Pulmonary artery endothelial cell (primary cell): ENCODE measurements around the gene SLC12A1. TPM values are rescaled to one million over a fixed set of nuclear protein-coding genes. Genes with fewer than 3 reads are reported as not detected.
"Not testable (repeated sequence)": the region's sequence is repeated elsewhere in the genome, so short reads cannot be mapped to it uniquely, and the experiment has no call there.

Experiments used
- DNase-seq: peaks from one replicate; pipeline ENCODE4 v3.0.0-alpha.2; 2011; ENCODE audit warnings: low read depth, low spot score
- total RNA-seq: library from RNA; depleted of rRNA; stranded (reverse); fragments of >200 nt; gene quantifications from 2 replicates; pipeline ENCODE4 v1.2.3, GENCODE V29; 2014

Gene SLC12A1
- total RNA-seq, 1 donor from 2014 or later, result not detected

DNA sequence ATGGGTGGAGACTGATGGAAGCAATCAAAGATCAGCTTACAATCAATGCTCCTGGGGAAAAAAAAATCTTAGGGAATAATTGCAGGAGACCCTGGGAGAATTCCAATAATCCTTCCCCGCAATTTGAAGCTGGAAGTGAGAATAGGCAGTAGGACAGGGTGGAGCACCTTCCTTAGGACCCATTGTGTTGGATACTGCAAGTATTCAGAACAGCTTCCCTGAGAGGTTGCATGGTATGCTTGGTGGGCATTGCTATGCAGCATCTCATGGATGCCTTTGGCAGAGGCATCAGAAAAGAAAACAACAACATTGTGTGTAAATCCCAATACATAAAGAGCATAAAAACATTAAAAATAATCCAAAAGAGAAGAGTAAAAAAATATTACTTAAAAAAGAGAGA is 100.5 kb downstream of the SLC12A1 start:
- no peak for DNase-seq

DNA sequence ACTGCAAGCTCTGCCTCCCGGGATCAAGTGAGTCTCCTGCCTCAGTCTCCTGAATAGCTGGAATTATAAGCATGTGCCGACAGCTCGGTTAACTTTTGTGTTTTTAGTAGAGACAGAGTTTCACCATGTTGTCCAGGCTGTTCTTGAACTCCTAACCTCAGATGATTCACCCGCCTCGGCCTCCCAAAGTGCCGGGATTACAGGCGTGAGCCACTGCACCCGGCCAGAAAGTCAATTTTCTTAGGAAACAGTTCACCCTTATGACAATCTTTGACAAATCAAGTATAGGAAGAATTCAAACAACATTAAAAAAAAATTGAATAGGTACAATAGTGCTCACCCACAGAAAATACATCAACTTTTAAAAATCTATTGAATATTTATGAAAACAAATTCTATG is 101.5 kb downstream of the SLC12A1 start:
- DNase-seq, result no peak

DNA sequence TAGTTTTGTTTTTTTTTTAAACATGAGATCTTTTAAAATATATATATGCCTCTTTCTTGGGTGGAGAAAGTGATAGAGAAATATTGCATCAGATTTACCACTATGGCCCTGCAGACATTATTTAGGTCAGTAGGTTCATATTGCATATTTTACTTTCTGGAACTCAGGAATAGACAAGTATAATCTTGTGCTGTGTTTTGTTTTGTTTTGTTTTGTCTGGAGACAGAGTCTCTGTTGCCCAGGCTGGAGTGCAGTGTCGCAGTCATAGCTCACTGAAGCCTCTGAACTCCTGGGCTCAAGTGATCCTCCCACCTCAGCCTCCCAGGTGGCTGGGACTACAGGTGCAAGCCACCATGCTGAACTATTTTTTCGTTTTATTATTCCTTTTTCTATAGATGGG is 103.6 kb downstream of the SLC12A1 start:
- no peak for DNase-seq

DNA sequence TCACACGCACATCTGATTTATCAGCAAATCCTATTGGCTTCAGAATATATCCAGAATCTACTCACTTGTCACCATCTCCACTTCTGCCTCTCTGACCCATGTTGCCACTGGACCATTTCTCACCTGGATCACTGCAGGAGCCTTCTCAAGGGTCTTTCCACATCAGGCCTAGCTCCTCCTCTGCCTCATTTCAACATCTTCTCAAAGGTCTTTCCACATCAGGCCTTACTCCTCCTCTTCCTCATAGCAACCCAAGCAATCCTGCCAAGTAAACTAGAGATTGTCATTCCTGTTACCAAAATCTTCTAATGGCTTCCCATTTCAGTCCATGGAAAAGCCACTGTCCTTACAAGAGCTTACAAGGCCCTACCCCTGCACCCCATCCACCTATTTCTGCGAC is 107.1 kb downstream of the SLC12A1 start:
- DNase-seq, result no peak

DNA sequence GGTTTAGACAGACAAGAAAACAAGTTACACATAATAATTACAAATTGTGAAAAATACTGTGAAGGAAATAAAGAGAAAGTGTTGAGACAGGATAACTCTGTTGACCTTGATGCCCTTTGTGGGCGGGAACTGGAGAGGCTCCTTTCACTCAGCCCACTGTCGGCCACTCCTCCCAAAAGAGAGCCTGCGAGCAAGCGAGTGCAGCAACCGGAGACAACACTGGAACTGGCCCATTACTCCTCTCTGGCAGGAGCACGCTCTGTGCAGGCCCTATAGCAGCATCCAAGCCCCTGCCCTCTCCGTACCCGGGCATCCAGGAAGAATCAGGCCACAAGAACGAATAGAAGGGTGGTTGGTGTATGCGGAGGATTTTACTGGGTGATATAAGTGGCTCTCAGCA is 108.9 kb downstream of the SLC12A1 start:
- no peak for DNase-seq

DNA sequence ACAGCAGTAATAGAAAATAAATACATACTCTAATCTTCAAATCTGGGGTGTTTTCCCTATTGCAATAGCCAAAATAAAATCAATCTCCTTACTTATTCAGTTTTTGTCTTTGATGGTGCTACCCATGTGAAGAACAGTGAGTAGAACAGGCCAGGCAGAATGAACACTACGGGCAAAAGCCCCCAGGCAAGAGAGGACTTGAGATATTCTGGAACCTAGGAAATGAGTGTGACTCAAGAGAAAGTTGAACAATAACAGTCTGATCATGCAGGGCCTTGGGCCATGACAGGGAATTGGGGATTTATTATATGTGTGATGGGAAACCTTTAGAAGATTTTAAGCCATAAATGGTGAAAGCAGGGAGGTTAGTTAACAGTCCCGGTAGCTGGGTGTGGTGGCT is 111.1 kb downstream of the SLC12A1 start:
- no peak for DNase-seq

DNA sequence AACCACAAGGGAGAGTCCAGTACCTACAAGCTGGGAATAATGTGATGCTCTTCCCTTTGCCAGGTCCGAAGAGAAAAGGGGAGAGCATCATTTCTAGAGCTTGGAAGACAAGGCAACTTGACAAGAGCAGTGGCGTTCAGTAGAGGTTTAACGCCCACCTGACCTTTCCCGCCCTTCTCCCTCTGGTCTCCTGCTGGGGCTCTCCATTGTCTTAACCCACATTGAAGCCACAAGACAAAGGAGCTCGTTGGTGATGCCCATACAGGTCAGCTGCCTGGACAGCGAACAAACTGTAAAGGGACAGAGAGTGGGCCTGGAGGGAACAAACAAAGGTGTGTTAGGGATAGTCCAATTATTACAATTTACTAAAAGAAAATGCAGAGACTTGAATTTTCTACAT is 112.0 kb downstream of the SLC12A1 start:
- no peak for DNase-seq

DNA sequence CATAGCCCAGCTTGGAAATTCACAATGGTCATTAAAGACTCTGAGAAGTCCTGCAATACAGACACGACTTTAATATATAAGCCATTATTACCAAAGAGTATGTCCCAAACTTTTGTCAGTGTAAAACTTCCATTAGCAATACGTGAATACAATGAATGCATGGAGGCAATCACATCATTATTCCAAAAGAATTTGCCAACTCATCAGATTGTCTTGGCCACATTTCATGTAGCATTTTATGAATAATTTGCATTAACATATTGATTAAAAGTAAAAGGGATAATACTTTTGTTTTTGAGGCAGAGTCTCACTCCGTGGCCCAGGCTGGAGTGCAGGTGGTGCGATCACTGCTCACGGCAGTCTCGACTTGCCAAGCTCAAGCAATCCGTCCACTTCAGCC is 117.2 kb downstream of the SLC12A1 start:
- no peak for DNase-seq

DNA sequence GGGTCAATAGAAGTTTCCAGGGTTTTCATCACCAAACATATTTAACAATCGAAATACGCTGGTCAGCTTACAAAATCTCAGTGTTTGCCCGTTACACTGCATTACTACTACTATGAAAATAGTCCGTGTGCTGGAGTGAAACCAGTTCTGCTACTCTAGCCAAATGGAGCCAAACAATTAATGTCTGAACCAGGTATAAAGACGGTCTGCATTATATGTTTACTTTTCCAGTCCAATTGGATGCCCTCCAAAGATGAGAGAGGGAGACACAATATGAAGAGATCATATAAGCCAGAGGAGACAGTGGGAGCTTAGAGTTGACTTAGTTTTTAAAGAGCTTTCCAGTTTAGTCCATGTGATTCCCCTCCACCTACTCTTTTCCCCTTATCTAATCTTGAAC is 118.8 kb downstream of the SLC12A1 start:
- DNase-seq, result no peak

DNA sequence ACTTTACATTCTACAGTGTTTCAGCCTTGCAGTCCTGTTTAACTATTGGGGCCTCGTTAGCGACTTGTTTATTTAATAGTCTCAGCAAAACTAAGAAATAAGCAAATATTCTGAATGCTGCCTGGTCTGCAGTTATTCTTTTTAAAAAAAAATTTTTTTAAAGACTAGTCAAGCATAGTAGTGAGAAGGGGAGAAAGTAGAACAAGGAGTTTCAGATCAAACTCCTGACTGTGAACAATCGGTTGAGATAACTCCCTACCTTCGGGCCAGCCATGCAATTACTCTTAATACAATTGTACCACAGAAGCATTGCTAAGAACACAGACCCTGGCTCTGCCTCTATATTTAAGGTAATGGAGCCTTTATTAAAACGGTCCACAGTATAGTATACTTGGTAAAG is 119.3 kb downstream of the SLC12A1 start:
- no peak for DNase-seq

DNA sequence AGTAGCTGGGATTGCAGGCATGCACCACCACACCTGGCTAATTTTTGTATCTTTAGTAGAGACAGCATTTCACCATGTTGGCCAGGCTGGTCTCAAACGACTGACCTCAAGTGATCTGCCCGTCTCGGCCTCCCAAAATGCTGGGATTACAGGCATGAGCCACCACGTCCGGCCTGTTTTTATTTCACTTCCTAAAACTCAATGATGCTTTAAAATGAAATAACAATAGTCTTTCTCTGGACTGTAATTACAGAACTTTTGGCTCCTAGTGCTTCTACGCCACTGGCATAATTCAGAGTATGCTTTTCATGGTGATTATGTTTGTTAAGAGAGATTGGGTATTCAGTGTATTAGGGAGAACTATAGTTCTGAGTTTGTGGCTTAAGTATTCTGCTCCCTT is 120.1 kb downstream of the SLC12A1 start:
- not testable (repeated sequence) for DNase-seq

DNA sequence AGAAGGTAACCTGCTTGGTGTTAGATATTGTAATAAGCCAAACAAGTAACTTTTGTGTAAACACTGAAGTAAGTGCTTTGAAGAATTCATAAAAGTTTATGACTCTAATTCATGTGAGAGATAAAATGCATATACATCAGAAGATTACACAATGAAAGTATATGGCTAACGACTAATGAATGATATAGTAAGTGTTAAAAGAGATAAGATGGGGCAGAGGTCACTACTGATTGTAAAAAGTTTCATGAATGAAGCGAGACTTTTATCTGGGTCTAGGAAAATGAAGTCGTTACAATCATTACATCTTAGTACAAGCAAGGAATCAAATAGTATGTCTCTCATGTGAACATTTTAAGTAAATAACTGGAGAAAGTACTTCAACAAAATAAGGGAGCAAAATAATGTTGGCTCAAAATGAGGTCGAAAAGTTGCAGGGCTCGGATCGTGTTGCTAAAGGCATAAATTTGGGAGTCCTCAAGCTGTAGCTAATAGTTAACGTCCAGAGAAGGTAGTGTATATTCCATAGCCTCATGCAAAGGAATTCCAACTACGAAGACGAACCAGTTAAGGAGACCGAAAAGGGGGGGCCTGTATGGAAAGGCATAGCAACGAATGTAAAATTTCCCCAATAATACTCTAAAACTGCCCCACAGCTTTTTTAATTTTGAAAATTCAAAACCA is 124.1 kb downstream of the SLC12A1 start:
- DNase-seq, result no peak

DNA sequence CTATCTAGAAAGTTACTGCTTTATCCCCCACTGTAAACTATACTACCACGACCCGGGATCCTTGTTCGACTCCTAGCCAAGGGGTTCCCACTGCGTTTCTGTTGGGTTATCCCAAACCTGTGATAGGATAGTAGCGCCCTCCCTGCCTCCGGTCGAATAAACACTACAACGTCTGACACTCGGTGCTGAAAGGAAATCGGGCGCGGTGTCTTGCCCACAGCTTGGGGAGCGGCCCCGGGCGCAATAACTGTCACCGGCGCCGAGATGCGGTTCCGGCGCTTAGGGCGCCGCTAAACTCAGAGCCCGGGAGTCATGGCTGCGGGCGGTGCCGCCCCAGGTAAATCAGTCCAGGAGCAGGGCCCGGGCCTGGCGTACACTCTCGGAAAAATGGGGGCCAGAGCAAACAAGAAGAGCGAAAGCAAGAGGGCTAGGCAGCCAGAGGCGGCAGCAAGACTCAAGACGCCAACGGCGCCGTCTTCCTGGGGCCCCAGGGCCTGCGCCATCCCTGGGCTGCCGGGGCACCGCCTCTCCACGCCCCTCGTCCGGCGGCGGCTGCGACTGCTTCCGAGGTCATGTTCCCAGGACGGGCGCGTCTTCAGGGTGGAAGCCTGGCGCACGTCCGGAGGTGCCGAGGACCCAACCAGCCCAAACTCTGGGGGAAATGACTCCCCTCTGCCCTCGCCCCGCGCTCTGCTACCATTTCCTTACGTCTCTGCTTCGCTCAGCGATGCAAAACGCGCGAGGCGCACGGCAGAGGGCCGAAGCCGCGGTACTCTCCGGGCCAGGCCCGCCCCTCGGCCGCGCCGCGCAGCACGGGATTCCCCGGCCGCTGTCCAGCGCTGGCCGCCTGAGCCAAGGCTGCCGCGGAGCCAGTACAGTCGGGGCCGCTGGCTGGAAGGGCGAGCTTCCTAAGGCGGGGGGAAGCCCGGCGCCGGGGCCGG is 125.0 kb downstream of the SLC12A1 start, which contains the start of gene DUT:
Gene DUT (plus strand): TSS at position 575 of the 941 bp plus-strand sequence. CDS start 87 bp downstream, at position 662.
- DNase-seq, result peak; percentile 39

DNA sequence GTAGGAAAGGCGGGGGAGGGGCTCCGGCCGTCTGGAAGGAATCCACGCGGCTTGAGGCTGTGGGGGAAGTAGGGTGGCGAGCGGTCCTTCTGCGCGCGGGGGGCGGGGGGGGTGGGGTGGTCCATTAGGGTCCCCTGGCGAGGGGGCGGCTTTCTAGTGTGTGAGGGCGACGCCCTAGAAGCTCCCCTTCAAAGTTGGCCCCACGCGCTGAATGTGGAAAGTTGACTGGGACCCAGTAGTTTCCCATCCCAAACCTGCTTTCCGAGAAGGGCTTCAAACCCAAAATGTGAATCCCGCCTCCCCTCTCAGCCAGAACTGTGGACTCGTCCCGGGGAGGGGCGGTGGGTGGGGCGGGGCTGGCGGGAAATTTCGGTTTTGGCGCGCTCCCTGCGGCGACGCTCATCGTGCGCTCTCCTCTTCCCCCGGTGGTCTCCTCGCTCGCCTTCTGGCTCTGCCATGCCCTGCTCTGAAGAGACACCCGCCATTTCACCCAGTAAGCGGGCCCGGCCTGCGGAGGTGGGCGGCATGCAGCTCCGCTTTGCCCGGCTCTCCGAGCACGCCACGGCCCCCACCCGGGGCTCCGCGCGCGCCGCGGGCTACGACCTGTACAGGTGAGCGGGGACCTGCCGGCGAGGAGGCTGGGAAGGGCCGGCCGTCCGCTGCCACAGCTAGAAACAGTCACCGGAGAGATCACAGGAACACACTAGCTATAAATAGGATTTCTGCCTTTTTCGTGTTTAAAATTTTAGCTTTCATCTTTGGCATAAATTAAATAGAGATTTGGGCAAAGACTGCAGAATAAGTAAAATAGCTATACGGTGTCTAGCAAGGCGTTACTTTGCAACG is 125.9 kb downstream of the SLC12A1 start:
- no peak for DNase-seq

DNA sequence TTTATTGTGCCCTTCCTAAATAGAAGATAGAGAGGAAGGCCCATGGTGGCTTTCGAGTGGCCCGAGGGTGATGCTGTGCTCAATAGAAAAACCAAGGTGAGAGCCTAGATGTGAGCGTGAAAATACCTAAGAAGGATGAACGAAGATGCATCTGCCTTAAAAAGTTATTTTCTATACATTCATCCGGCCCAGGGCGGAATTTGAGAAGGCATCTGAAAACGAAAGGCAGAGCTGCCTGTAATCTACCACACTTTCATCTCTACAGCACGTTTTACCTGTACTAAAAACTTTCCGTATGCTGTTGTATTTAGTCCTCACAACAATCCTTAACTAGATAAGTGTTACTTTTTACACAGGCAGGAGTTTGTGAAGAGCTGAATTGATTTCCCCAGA is 126.5 kb downstream of the SLC12A1 start:
- DNase-seq, result no peak

DNA sequence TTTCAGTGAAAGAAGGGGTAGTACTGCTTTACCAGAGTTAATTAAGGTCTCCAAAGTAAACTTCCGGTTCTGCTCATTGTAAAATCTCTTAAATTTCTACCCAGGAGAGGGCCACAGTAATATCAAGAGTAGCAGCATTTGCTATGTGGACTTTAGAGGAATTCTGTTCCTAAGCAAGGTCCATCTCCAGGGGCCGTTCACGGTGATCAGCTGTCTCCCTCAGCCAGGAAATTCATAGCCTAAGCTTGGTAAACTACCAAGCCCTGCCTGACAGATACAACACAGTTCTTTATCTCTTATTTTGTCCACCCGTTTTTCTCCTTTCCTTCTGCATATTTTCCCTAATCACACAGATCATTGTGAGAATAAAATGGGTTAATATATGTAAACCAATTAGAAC is 127.4 kb downstream of the SLC12A1 start:
- no peak for DNase-seq

DNA sequence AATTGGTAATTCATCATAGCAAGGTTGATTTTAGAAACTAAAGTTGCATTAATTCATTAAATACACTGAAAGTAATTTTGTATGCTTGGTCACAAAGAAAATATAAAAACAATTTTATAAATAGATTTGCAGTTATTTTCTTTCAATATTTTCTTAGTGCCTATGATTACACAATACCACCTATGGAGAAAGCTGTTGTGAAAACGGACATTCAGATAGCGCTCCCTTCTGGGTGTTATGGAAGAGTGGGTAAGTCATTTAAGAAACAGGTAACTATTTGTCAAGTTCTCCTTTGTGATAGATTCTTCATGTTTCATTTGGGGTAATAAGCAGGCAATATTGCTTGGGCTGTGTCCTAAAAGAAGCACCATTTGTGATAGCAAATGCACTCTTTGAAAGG is 128.2 kb downstream of the SLC12A1 start:
- no peak for DNase-seq

DNA sequence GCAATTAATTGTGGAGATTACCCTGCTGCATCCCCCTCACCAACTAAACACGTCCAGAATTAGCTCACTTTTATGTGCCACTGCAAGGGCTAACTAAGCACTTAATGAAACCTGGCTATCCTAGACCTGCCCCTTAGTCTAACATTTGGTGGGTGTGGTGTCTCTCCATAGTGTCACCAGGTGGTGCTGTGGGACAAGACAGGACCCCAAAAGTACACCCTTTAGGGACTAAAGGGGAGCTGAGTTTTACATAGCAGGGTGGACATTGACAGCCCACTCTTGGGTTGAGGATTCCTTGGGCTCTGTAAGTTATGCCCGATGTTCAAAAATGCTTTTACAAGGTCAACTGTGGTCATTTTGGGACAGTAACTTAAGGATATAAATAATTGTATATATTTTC is 130.8 kb downstream of the SLC12A1 start:
- no peak for DNase-seq

DNA sequence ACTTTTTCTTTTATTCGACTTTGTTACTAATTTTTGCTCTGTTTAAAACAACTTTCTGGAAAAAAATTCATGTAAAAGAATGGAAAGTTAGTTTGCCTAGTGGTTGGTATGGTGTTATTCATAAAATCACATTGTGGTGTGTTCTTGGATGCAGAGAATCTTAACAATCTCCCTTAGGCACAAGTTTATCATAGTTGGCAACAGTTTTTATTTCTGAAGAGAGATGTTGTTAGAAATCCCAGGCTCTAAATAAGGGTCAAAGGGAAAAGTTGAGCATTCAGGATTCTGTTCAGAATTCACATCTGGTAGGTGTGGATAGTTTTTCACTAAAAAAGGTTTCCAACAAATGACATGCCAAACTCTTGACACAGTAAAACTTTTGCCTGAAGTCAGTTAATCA is 131.5 kb downstream of the SLC12A1 start:
- DNase-seq, result no peak

DNA sequence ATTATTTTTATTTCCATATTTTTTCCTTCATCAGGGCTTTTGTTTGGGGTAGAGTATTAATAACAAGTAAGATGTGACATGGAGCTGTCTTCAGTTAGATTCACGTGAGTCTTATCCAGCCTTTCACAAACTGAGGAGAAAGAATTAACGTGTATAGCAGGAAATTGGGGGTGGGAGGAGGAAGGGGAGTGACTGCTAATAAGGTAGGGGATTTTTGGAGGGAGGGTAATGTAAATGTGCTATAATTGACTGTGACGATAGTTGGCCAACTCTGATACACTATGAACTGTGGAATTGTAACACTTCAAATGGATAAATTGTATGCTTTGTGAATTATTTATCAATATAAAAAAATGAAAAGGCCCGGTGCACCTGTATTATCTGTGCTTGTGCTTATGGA is 134.0 kb downstream of the SLC12A1 start:
- DNase-seq, result no peak

DNA sequence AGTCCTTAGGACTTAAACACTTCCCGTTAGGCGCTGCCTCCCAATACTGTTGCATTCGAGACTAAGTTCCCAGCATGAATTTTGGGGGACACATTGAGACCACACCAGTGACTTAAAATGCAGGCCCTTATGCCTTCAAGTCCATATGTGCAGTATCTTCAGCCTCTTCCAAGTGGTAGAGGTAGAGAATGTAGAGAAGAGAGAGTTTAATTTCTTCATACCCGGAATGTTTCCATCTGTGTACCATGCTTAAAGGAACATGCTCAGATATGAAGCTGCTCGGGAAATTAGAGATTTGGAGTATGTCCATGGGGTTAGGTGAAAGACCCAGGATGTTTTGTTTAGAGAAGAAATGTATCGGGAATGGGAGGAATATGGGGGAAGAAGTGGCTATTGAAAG is 137.8 kb downstream of the SLC12A1 start:
- DNase-seq, result no peak

DNA sequence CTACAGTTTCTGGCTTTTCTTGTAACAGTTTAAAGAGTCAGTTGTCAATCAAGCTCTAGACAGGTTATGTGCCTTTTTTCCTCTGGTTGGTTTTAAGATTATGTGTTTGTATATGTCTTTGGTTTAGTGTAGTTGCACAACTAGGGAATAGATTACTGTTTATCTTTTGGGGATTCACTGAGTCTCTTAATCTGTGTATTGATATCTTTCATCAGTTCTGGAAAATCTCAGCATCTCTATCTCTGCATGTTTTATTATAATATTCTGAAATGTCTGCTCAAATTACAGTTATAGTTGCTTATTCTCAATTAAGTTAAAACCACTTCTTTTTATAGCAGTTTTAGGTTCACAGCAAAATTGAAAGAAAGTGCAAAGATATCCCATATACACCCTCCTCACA is 139.4 kb downstream of the SLC12A1 start:
- no peak for DNase-seq
